Naive thymus-derived CD8-positive, alpha-beta T cell (primary cell): Measurements from ENCODE around the gene TRIM44. TPM values are rescaled to one million over a fixed set of nuclear protein-coding genes. Genes with fewer than 3 reads are reported as not detected.
"Not testable (repeated sequence)": the region's sequence is repeated elsewhere in the genome, so short reads cannot be mapped to it uniquely, and the experiment has no call there.

Experiments
- ATAC-seq, 2 donors: fragments of 150-1000 bp; cut with Tn5 transposase in 1 of 2; sonication (Bioruptor Pico), chemical (Tn5 transposase) in 1 of 2; 1 replicate in 1 of 2; 2 replicates in 1 of 2; pipeline ENCODE4 v1.10.0; 2021; ENCODE audit warnings: mild to moderate bottlenecking in 2 of 2, moderate library complexity in 2 of 2
- POLR2A ChIA-PET: fragments of 350-600 bp; sonication (Branson Sonifier 250); formaldehyde crosslinking; loops from one replicate; lab custom pipeline; 2021; ENCODE audit warnings: antibody characterized with exemption; lab: Charles Lee
- DNase-seq, 10 donors: peaks; one replicate each; pipeline versions ENCODE4 v3.0.0 to v3.0.0-alpha.2; 2020 to 2022
- H3K27ac Mint-ChIP-seq, 10 donors: one replicate each; pipeline ENCODE4 v1.8.0; 2020 to 2022; ENCODE audit warnings: mild to moderate bottlenecking in 10 of 10, mixed read lengths in 10 of 10, moderate library complexity in 4 of 10, inconsistent platforms in 1 of 10
- H3K27me3 Mint-ChIP-seq, 5 donors: one replicate each; pipeline ENCODE4 v1.8.0; 2021 to 2022; ENCODE audit warnings: mixed read lengths in 5 of 5
- H3K36me3 Mint-ChIP-seq, 3 donors: one replicate each; pipeline ENCODE4 v1.8.0; 2020 to 2022; ENCODE audit warnings: mixed read lengths in 3 of 3, mild to moderate bottlenecking in 2 of 3, inconsistent platforms in 1 of 3
- H3K4me1 Mint-ChIP-seq, 4 donors: one replicate each; pipeline ENCODE4 v1.8.0; 2021 to 2022; ENCODE audit warnings: mixed read lengths in 4 of 4
- H3K4me3 Mint-ChIP-seq, 10 donors: one replicate each; pipeline ENCODE4 v1.8.0; 2020 to 2022; ENCODE audit warnings: mild to moderate bottlenecking in 10 of 10, mixed read lengths in 10 of 10, moderate library complexity in 6 of 10, inconsistent platforms in 1 of 10
- H3K9me3 Mint-ChIP-seq, 9 donors: one replicate each; pipeline ENCODE4 v1.8.0; 2020 to 2022; ENCODE audit warnings: mixed read lengths in 9 of 9, mild to moderate bottlenecking in 3 of 9, inconsistent platforms in 1 of 9, moderate library complexity in 1 of 9
- polyA plus RNA-seq, 3 donors: library from polyadenylated mRNA; unstranded; fragments of 300-500 nt; fragmentation: Illumina TruSeq; gene quantifications; one replicate each; pipeline ENCODE4 v1.2.3, GENCODE V29; 2021
- total RNA-seq, 8 experiments: library from RNA in 2 of 8; stranded (reverse) in 2 of 8; gene quantifications; one replicate each; pipeline ENCODE4 v1.2.3 and lab custom pipeline; 2021 to 2026

The TRIM44 gene
- total and polyA plus RNA-seq, 5 experiments from 2014 or later, result 49.5 to 73.4 (median 59.4) TPM

- no peak for DNase-seq
- POLR2A ChIA-PET, result no interaction called here
- Mint-ChIP-seq H3K4me1 (peaks cover 6 to 17% (median 13%) of the 10 kb centered on the region in 4 donors), H3K4me3 (no peak overlapping the region), H3K27me3 (peaks cover 0 to 5% (median 0%) of the 10 kb centered on the region in 5 donors), H3K9me3 (no peaks in the 10 kb centered on the region), H3K27ac (no peak overlapping the region), H3K36me3 (no peaks in the 10 kb centered on the region)
- ATAC-seq, result no peak
Measured at GRCh38 chr11:35825386-35825785, 162.8 kb downstream of the TRIM44 start.

GRCh38 chr11:35826006-35826405 lies 163.4 kb downstream of the TRIM44 start:
- peaks cover 0 to 5% (median 0%) of the 10 kb centered on the region in 5 donors for H3K27me3 Mint-ChIP-seq
- ATAC-seq (no peak), DNase-seq (no peak)
- no peaks in the 10 kb centered on the region for H3K36me3 Mint-ChIP-seq
- peaks cover 6 to 15% (median 13%) of the 10 kb centered on the region in 4 donors for H3K4me1 Mint-ChIP-seq
- H3K4me3 Mint-ChIP-seq, result no peak overlapping the region
- POLR2A ChIA-PET, result no interaction called here
- H3K9me3 Mint-ChIP-seq, result no peaks in the 10 kb centered on the region
- H3K27ac Mint-ChIP-seq, result no peak overlapping the region

- peaks cover 0 to 5% (median 0%) of the 10 kb centered on the region in 9 donors for H3K9me3 Mint-ChIP-seq
- H3K27me3 Mint-ChIP-seq, result peaks cover 0 to 5% (median 0%) of the 10 kb centered on the region in 5 donors
- no peak overlapping the region for H3K4me3 Mint-ChIP-seq
- POLR2A ChIA-PET, result no interaction called here
- no peak for ATAC-seq
- H3K36me3 Mint-ChIP-seq, result peaks cover 0 to 4% (median 0%) of the 10 kb centered on the region in 3 donors
- H3K27ac Mint-ChIP-seq, result no peak overlapping the region
- DNase-seq, result no peak
- peaks cover 5 to 10% (median 8%) of the 10 kb centered on the region in 4 donors for H3K4me1 Mint-ChIP-seq
Measured at GRCh38 chr11:35826949-35827348, 164.4 kb downstream of the TRIM44 start.

GRCh38 chr11:35836205-35836604 lies 173.6 kb downstream of the TRIM44 start:
- Mint-ChIP-seq H3K27me3 (peaks cover 5 to 24% (median 8%) of the 10 kb centered on the region in 5 donors), H3K4me3 (no peak overlapping the region), H3K4me1 (no peaks in the 10 kb centered on the region), H3K27ac (no peak overlapping the region), H3K9me3 (peaks cover 0 to 18% (median 3%) of the 10 kb centered on the region in 9 donors), H3K36me3 (peaks cover 0 to 14% (median 0%) of the 10 kb centered on the region in 3 donors)
- ATAC-seq (no peak), DNase-seq (no peak)
- POLR2A ChIA-PET, result no interaction called here

GRCh38 chr11:35838071-35838470 lies 175.5 kb downstream of the TRIM44 start:
- POLR2A ChIA-PET, result no interaction called here

GRCh38 chr11:35838697-35839367 lies 176.3 kb downstream of the TRIM44 start:
- H3K27me3 Mint-ChIP-seq, result peaks cover 6 to 51% (median 18%) of the 10 kb centered on the region in 5 donors
- H3K4me3 Mint-ChIP-seq, DNase-seq, H3K36me3 Mint-ChIP-seq, ATAC-seq, H3K4me1 Mint-ChIP-seq, POLR2A ChIA-PET: not testable (repeated sequence)
- H3K27ac Mint-ChIP-seq, result peak overlapping the region in 1 of 10 donors; percentile 87
- peaks cover 0 to 11% (median 3%) of the 10 kb centered on the region in 9 donors for H3K9me3 Mint-ChIP-seq

More at GRCh38 chr11:35838071-35838470, 175.5 kb downstream of the TRIM44 start:
- no peak overlapping the region for H3K27ac Mint-ChIP-seq
- H3K9me3 Mint-ChIP-seq, result peaks cover 0 to 11% (median 3%) of the 10 kb centered on the region in 9 donors
- no peak for DNase-seq
- no peak for ATAC-seq
- no peak overlapping the region for H3K4me3 Mint-ChIP-seq
- H3K36me3 Mint-ChIP-seq, result peaks cover 0 to 8% (median 0%) of the 10 kb centered on the region in 3 donors
- peaks cover 6 to 43% (median 18%) of the 10 kb centered on the region in 5 donors for H3K27me3 Mint-ChIP-seq
- H3K4me1 Mint-ChIP-seq, result no peaks in the 10 kb centered on the region

- POLR2A ChIA-PET, result no interaction called here
- Mint-ChIP-seq H3K36me3 (peaks cover 0 to 5% (median 0%) of the 10 kb centered on the region in 3 donors), H3K4me1 (no peaks in the 10 kb centered on the region), H3K9me3 (peaks cover 0 to 11% (median 3%) of the 10 kb centered on the region in 9 donors), H3K27me3 (peaks cover 6 to 58% (median 18%) of the 10 kb centered on the region in 5 donors), H3K27ac (peak overlapping the region in 1 of 10 donors; percentile 87), H3K4me3 (no peak overlapping the region)
- DNase-seq (no peak), ATAC-seq (no peak)
Measured at GRCh38 chr11:35839368-35840161, 177.0 kb downstream of the TRIM44 start.

GRCh38 chr11:35841733-35842132 lies 179.2 kb downstream of the TRIM44 start:
- Mint-ChIP-seq H3K4me3 (no peak overlapping the region), H3K4me1 (no peaks in the 10 kb centered on the region), H3K9me3 (peaks cover 0 to 11% (median 3%) of the 10 kb centered on the region in 9 donors), H3K27ac (no peak overlapping the region), H3K27me3 (peaks cover 6 to 61% (median 18%) of the 10 kb centered on the region in 5 donors), H3K36me3 (peaks cover 0 to 5% (median 0%) of the 10 kb centered on the region in 3 donors)
- POLR2A ChIA-PET, result no interaction called here
- DNase-seq (no peak), ATAC-seq (no peak)

- no peak overlapping the region for H3K4me3 Mint-ChIP-seq
- peaks cover 0 to 11% (median 3%) of the 10 kb centered on the region in 9 donors for H3K9me3 Mint-ChIP-seq
- DNase-seq (no peak), ATAC-seq (no peak)
- H3K4me1 Mint-ChIP-seq, result no peaks in the 10 kb centered on the region
- peaks cover 0 to 5% (median 0%) of the 10 kb centered on the region in 3 donors for H3K36me3 Mint-ChIP-seq
- peaks cover 3 to 53% (median 13%) of the 10 kb centered on the region in 5 donors for H3K27me3 Mint-ChIP-seq
- no peak overlapping the region for H3K27ac Mint-ChIP-seq
- POLR2A ChIA-PET, result no interaction called here
Measured at GRCh38 chr11:35842958-35843357, 180.4 kb downstream of the TRIM44 start.

GRCh38 chr11:35844579-35844978 lies 182.0 kb downstream of the TRIM44 start:
- no peaks in the 10 kb centered on the region for H3K4me1 Mint-ChIP-seq
- no peak overlapping the region for H3K4me3 Mint-ChIP-seq
- peaks cover 3 to 51% (median 13%) of the 10 kb centered on the region in 5 donors for H3K27me3 Mint-ChIP-seq
- no peak overlapping the region for H3K27ac Mint-ChIP-seq
- H3K36me3 Mint-ChIP-seq, result peaks cover 0 to 5% (median 0%) of the 10 kb centered on the region in 3 donors
- H3K9me3 Mint-ChIP-seq, result peaks cover 0 to 11% (median 3%) of the 10 kb centered on the region in 9 donors
- no peak for DNase-seq
- no peak for ATAC-seq
- POLR2A ChIA-PET, result no interaction called here

GRCh38 chr11:35845860-35846259 lies 183.3 kb downstream of the TRIM44 start:
- Mint-ChIP-seq H3K4me3 (no peak overlapping the region), H3K36me3 (no peaks in the 10 kb centered on the region), H3K9me3 (peaks cover 0 to 7% (median 0%) of the 10 kb centered on the region in 9 donors), H3K27ac (peak overlapping the region in 1 of 10 donors; percentile 19), H3K27me3 (peaks cover 0 to 39% (median 12%) of the 10 kb centered on the region in 5 donors), H3K4me1 (no peaks in the 10 kb centered on the region)
- POLR2A ChIA-PET, result no interaction called here
- ATAC-seq (no peak), DNase-seq (no peak)

GRCh38 chr11:35846874-35847273 lies 184.3 kb downstream of the TRIM44 start:
- no peaks in the 10 kb centered on the region for H3K36me3 Mint-ChIP-seq
- peaks cover 0 to 29% (median 9%) of the 10 kb centered on the region in 5 donors for H3K27me3 Mint-ChIP-seq
- H3K4me3 Mint-ChIP-seq, result no peak overlapping the region
- POLR2A ChIA-PET, result no interaction called here
- no peaks in the 10 kb centered on the region for H3K4me1 Mint-ChIP-seq
- no peak overlapping the region for H3K27ac Mint-ChIP-seq
- DNase-seq, result no peak
- no peak for ATAC-seq
- H3K9me3 Mint-ChIP-seq, result peaks cover 0 to 7% (median 0%) of the 10 kb centered on the region in 9 donors

- POLR2A ChIA-PET, result no interaction called here
- Mint-ChIP-seq H3K36me3 (no peaks in the 10 kb centered on the region), H3K4me1 (no peaks in the 10 kb centered on the region), H3K9me3 (peaks cover 0 to 7% (median 0%) of the 10 kb centered on the region in 9 donors), H3K27me3 (peaks cover 0 to 23% (median 6%) of the 10 kb centered on the region in 5 donors), H3K4me3 (no peak overlapping the region), H3K27ac (no peak overlapping the region)
- ATAC-seq (no peak), DNase-seq (no peak)
Measured at GRCh38 chr11:35847473-35847872, 184.9 kb downstream of the TRIM44 start.
